SK-N-SH treated with all-trans-retinoic acid at 6 μM for 48 hours (cell line): ENCODE results near the gene ZNF618.

ENCODE experiments used
- BACH2 ChIP-seq: fragments of 250-450 bp; sonication (Bioruptor Pico); IDR thresholded peaks from 2 replicates; pipeline ENCODE4 v1.9.0; 2021; ENCODE audit warnings: mild to moderate bottlenecking, borderline replicate concordance
- CREB5 ChIP-seq: fragments of 250-450 bp; sonication (Bioruptor Pico); IDR thresholded peaks from 2 replicates; pipeline ENCODE4 v1.5.1; 2020; ENCODE audit warnings: low read depth, mild to moderate bottlenecking, moderate library complexity
- ESRRG ChIP-seq: fragments of 250-450 bp; sonication (Bioruptor Pico); IDR thresholded peaks from 2 replicates; pipeline ENCODE4 v1.6.1; 2021; ENCODE audit warnings: mild to moderate bottlenecking
- SNAI2 ChIP-seq: fragments of 250-450 bp; sonication (Bioruptor Pico); IDR thresholded peaks from 2 replicates; pipeline ENCODE4 v1.5.0; 2020; ENCODE audit warnings: mild to moderate bottlenecking, moderate library complexity
- TCF4 ChIP-seq: fragments of 250-450 bp; sonication (Bioruptor Pico); IDR thresholded peaks from 2 replicates; pipeline ENCODE4 v1.8.0; 2021; ENCODE audit warnings: mild to moderate bottlenecking, moderate library complexity, borderline replicate concordance
- ZC3H10 ChIP-seq: fragments of 250-450 bp; sonication (Bioruptor Pico); IDR thresholded peaks from 2 replicates; pipeline ENCODE4 v1.5.1; 2021; ENCODE audit warnings: mild to moderate bottlenecking, moderate library complexity

GRCh38 chr9:114025196-114025753, 149.2 kb downstream of the ZNF618 start:
- TF ChIP-seq TCF4 (CRISPR knock-in tag), result no peak
- no peak for TF ChIP-seq ZC3H10
- no peak for TF ChIP-seq ESRRG (CRISPR knock-in tag)
- no peak for TF ChIP-seq BACH2 (CRISPR knock-in tag)
- TF ChIP-seq CREB5, result no peak
- TF ChIP-seq SNAI2, result no peak
